HG02840 (cell line): ENCODE data around the gene IQSEC1.

Source experiments
- ATAC-seq: cut with Tn5 transposase; IDR thresholded peaks from one replicate; pipeline ENCODE4 v1.9.1; 2021; ENCODE audit warnings: mild to moderate bottlenecking, moderate library complexity, moderate number of reproducible peaks; ENCODE audit not compliant: unreplicated experiment, low FRiP score

Gene IQSEC1

DNA sequence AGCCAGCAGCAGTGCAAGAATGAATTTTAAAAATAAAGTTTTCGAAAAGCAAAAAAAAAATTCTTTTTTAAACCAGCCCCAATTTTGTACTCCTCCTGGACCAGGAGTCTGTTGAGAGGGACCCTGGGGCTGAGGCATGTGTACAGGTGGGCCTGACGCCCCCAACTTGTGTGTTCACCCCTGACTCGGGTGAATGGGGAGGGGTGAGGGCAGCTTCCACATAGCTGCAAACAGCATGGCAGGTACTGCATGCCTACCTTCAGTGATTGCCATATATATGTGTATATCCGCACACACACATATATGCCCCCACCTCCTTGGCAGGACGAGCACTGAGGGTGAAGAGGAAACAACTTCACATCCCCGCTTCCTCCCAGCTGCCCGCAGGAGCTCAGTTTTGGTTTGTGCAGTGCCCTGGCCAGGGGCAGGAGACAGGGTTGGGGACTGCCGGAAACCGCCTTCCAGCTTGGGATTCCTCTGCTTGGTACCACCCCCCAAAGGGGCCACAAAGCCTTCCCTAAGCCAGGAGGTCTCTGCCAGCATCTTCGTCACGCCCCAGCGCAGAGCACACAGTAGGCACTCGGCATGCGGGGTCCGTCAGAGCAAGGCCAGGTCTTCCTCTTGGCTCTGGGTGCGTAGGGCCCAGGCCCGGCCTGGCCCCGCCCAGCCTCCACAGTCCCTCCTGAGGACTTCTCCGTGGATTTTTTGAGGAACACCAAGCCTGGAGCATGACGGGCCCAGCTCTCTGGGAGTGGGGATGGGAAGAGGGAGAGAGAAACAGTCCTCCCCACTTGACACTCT, 170.0 kb downstream of the IQSEC1 start:
- no peak for ATAC-seq

DNA sequence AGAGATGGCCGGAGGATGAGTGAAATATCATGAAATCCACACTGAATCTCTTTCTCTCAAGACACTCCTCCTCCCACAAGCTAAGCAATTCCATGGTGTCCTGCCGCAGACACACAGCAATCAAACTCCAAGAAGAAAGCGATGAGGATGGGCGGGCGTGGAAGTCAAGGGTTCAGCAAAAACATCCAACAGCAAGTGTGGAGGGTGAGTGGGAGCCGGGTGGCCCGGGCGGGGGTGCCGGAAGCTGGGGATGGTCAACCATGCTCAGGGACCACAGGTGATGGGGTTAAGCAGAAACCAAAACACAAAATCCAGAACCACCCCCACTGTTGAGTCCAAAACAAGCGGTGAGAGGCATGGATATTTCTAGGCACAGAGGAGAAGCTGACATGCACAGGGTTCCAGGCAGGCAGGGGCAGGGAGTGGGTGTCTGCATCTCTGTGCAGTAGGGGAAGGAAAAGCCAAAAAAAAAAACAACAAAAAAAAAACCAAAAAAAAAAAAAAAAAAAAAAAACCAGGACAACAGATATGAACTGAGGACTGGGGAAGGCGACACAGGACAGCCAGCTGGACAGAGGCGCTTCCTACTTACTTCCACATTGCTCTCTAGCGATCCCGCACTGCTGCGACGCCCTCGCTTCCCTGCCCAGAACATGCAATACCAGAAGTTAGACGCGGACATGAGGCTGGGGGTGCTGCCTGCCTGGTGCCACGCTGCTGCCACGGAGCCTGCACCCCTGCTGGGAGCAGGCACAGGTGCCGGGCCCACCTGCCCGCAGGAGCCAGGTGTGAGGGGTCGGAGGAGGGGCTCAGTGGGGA, 170.8 kb downstream of the IQSEC1 start:
- no peak for ATAC-seq

DNA sequence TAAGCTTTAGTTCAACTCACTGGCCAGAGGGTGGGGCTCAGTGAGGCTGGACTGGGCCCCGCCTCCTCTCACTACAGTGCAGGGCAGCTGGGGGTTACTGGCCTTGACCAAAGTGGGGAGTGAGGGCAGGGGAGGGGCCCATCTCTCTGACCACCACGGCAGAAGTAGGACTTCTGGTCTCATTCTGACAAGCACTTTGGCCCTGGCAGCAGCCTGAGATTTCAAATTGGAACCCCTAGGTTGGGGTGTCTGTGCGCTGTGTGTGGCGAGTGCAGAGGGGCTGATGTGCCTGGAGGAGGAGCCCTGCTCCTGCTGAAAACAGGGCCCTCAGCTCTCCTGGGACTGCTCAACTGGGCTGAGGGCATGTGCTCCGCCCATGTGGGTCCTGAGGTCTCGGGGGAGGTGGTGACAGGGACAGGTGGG, 171.6 kb downstream of the IQSEC1 start:
- ATAC-seq = no peak

DNA sequence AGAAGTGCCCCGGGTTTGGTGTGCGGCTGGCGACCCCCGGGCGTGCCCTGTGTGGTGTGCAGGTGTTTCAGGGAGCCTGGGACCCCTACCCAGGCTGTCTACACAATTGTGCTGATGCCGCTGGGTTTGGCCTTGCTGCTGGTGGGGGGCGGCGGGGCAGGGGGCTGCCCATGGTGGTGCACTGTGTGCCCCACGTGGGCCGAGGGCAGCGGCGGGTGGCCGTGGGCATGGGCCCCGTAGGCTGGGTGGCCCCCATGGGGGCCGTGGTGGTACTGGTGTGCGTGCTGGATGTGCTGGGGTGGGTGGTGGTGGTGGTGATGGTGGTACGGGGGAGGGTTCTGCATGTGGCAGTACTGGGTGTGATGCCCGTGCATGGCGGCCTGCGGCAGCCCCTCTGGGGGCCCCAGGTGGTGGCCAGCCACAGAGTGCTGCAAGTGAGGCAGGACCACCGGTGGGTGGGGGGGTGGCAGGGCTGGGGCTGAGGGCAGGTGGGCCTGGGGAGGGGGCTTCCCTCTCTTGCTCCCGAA, 172.3 kb downstream of the IQSEC1 start:
- ATAC-seq = no peak

DNA sequence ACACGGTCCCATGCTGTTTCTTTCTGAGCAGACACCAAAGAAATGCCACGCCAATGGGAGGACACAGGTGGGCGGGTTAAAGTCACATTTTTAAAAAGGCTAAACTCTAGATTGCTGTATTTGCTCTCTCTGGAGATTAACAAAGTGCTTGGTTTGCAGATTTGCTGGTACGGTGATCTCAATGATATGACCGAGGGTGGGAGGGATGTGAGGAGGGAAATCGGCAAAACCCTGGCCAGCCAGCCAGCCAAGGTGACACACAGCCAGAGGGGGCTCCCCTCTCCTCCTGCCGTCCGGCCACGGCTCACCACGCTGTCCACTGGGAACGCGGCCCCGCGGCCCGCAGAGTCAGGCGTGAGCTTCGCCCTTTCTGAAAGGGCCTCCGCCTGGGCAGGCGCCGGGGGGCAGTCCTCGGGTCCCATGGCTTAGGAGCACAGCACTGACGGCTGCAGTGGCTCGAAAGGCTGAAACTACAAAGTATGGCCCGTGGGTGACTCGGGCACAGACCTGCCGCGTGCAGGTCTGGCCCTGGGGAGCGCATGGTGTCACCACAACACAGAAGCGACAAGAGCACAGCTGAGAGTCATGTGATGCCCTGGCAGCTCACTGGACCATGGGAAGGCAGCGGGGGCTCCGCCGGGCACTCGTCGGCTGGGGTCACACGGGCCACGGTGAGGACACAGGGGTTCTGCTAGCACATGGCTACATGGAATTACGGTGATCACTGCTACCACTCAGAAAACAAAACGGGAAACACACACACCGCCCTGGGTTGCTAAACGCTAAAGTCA, 174.1 kb downstream of the IQSEC1 start:
- no peak for ATAC-seq

DNA sequence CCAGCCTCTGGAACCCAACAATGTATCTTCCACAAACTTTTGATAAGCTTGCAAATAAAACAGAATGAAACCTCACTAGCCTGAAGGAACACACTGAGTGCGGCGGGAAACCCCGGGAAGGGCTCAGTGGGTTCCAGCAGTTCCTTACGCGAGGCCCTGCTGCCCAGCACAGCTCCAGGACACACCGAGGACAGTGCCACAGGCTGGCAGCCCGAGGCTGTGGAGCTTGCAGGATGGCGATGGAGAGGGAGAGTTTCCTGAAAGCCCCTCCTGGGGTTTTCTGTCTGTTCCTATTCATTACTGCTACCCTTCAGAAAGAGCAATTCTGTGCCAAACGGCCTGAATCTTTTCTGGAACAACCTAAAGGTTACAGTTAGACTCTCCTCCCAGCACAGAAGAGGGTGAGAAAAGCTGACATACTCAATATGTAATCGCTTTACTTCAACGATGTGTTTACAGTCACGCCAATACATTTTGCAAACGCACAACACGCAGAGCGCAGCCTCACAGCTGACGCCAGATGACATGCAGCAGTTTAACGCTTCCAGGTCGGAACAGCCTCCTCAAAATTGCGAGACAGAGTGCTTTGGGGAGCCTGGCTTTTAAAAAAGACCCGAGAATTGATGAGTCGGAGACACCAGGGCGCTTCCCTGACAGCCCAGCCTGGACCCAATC, 174.8 kb downstream of the IQSEC1 start:
- no peak for ATAC-seq

DNA sequence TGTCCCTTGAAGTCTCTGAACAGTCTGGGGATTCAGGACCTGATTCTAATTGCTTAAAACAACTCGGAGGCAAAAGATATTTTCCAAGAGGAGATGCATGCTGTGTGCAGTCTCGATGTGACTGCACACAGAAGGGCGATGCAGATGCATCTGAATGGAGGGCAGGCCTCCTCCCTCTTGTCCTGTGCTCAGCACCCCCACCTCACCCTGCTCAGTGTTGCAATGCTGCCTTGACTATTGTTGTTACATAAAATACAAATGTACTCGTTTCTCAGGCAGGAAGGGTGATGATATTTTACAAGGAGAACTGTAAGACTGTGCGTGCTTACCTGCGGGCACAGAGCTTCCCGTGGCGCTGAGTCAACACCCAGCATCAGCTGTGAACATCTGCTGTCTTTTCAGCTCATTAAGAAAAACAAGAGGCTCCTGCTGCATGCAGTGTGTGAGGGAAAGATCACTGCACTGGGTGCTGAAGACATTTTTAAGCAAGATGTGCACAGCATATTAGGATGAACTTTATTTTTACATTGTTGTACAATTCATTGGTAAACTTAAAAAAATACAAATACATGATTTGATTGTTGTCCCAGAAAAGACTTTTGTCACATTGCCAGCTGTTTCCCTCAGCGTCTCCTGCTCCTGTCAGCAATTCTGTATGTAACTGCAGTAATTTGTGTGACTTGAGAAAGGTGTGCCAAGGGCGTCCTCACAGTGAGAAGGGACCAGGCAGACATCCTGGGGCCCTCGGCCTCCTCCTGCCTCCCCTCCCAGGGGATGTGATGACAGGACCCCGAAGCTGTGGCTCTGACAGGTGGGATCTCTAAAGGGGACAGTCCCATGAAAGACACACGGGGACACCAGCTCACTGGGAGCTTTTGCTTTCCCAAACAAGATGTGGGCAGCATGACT, 175.6 kb downstream of the IQSEC1 start:
- no peak for ATAC-seq

DNA sequence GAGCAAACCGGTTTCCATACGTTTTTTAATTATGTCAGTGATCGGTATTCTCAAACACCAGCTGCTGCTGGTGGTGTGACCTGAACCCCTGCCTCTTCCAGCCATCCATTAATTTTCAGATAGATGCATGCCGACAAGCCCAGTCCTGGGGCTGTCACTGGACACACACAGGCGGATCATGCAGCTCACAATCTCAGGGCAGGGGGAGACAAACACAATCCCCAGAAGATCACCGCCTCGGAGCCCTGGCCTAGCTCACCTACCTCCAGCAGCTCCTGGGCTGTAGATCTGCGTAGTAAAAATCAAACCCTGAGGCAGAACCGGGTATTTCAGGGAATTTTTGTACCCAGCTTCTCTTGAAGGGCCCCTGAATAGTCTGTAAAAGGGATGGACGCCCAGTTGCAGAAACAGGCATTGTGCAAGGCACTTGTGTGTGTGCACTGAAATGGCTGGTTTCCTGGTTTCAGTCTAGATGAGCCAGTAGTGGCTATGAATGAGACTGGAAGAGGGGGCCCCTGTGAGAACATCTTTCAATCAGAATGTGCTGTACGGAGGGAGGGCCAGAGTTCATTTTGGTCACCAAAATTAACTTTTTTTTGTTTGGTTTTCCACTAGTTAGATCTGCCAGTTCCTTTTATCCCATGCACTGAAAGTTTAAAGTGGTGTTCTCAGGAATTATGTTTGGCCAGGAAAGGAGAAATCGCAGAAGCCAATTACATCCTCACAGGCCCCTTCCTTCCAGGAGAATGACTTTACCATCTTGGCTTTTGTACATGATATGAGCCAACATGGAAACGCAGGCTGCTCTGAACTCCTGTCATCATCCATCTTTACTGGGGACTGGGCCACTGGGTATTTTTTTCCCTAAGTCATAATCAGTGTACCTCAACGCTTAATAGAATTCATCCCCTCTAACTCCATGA, 176.9 kb downstream of the IQSEC1 start:
- ATAC-seq = no peak

DNA sequence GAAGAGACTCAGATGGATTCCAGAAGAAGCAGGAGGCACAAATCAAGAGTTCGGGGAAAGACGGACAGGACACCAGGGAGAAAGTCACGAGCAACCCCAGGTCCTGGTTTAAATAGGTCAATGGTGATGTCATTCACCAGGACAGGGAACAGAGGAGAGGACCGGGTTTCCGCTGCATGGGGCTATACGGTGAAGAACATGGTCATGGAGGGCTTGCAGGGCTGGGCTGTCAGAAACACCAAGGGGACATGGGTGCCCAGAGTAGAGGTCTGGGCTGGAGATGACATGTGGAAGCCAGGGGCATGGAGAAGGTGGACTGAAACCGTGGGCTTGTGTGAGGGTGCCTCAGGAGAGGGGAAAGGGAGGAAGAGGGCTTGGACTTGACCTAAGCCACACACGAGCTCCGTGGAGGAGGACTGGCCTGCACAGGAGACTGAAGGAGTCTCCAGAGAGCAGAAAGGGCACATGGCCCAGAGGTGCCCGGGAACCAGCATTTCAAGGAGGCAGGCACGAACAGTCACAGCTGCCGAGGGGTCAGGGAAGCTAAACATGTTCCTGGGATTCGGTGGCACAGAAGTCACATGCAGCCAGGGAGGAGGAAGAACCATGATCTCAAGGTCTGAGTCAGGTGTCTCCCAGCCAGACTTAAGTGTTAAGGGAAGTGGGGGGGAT, 177.7 kb downstream of the IQSEC1 start:
- ATAC-seq = no peak

DNA sequence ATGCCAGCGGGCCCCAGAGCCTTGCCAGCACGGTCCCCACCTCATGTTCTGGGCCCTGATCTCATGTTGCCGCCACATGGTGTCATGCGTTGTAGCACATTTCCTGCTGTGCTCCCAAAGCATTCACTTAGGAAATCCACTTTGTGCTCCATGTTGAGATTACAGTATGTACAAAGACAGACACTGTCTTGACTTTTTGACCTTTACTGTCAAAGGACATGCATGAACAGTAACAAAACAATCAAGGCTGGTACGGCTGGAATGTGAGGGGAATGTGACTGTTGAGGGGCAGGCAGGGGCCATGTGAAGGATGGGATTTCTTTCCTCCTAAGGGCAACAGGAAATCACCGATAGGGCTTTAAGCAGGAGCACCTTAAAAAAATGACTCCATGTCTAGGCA, 178.6 kb downstream of the IQSEC1 start:
- ATAC-seq = no peak

DNA sequence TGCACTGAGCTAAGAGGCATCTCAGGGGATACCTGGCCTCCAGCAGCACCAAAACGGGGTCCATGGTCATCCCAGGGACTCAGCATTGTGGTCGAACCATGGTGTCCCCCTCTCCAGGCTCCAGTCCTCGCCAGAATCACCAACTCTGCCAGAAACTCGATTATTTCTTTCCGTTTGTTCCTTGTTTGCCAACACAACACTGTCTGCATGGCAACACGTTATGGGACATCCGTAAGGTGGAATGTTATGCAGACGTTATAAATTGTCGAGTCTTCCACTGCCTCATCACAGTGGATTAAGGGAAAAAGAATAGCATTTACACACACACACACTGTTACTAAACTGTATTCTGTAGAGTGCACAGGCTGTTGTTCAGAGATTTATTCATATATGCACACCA, 179.4 kb downstream of the IQSEC1 start:
- ATAC-seq = no peak

DNA sequence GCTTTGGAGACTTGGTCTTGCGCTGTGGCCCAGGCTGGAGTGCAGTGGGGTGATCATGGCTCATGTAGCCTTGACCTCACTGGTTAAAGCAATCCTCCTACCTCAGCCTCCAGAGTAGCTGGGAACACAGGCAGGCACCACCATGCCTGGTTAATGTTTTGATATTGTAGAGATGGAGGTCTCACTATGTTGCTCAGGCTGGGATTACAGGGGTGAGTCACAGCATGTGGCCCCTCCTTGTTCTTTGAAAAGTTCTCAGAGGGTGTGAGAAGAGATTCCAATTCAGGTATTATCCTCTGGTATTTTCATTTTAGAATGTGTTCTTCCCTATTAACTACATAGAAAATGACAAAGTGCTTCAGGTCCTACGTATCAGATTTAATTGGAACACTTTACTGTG, 180.0 kb downstream of the IQSEC1 start:
- no peak for ATAC-seq

DNA sequence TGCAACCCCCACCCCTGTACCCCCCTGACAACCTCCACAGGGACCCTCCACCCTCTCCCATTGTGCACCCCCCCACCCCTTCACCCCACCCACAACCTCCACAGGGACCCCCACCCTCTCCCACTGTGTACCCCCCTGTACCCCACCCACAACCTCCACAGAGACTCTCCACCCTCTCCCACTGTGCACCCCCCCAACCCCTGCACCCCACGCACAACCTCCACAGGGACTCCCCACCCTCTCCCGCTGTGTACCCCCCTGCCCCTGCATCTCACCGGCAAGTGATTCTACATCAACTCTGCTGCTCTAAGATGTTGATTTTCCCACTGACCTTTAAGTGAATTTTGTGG, 180.4 kb downstream of the IQSEC1 start:
- ATAC-seq = no peak

DNA sequence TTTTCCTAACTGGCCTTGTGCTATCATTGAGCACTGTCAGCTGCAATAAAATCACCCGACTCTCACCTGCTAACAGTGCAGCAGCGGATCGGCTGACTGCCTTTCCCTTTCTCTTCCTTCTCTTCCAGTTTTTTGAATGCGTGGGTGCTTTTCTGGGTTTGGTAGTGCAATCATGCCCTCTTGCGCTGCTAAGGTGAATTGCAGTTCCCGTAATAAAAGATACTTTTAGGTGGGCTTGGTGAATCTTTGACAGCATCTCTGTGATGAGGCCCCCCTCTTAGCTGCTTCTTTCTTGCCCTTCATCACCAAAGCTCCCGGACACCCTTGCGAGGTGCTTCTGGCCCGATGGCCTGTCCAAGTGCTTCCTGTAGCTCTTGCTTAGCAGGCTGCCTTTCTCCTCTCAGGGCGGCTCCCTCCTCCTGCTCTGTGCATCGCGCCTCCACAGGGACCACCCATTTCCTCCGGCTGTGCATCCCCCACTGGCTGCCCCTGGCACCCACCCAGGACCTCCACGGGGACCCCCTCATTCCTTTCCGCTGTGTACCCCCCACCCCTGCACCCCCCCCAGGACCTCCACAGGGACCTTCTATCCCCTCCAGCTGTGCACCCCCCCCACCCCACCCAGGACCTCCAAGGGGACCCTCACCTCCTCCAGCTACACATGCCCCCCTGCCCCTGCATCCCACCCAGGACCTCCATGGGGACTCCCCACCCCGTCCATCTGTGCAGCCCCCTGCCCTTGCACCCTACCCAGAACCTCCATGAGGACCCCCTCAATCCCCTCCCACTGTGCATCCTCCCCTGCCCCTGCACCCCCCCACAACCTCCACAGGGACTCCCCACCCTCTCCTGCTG, 181.0 kb downstream of the IQSEC1 start:
- ATAC-seq = no peak

DNA sequence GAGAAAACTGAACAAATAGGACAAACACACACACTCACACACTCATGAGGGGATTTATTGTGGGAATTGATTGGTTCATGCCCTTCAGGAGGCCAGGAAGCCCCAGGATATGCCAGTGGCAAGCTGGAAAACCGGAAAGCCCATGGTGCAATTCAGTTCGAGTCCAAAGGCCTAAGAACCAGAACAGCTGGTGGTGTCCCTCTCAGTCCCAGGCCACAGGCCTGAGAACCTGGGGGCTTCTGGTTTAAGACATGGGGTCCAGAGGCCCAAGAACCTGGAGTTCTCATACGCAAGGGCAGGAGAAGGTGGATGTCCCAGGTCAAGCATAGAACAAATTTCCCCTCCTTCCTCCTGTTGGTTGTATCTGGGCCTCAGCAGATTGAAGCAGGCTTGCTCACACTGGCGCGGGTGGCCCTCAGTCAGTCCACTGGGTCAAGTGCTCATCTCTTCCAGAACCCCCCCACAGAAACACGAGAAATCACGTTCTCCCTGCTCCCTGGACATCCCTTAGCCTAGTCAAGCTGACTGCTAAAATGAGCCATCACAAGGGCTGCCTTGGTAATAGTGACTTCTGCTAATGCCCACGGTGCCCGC, 181.7 kb downstream of the IQSEC1 start:
- ATAC-seq = no peak

DNA sequence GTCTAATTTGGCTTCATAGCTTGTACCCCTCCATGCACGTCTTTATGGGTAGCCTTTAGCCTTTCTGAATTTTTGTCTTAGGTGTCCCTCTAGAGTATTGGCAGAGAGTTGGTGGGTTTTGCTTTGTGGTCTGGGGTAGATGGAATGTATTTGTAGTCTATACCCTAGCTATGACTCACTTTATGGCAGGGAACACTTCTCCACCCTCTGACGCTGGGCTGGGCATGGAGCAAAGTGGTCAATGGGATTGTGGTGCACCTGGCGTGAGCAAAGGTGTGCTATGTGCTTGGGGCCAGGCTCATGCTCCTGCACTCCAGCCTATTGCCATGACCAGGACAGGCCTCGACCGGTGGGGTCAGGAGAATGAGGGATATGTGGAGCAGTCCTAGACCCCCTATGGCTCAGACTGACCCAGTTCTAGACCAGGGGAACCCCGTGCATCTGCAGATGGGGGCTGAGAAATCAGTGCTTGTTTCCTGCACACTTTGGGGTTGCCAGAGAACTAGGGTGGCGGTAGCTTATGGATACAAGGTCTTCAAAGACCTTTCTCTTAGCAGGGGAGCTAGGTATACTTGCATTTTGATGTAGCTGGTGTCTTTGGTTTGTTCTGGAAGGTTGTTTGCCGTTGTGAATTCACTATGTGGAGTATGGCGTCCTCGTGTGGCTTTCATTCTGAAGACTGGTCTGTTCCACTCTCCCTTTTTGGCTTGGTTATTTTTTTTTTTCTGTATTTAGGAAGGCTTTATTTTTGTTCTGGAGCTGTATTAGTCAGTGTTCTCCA, 182.4 kb downstream of the IQSEC1 start:
- ATAC-seq = no peak
